Dermis microvascular lymphatic vessel endothelial cell (primary cell): ENCODE measurements around the gene SH3BP4. TPM values are rescaled to one million over a fixed set of nuclear protein-coding genes. Genes with fewer than 3 reads are reported as not detected.

Source experiments
- DNase-seq, 2 donors: peaks; one replicate each; pipeline versions ENCODE4 v3.0.0 to v3.0.0-alpha.2; 2010; ENCODE audit warnings: low read depth in 2 of 2
- total RNA-seq: library from RNA; depleted of rRNA; stranded (reverse); fragments of >200 nt; gene quantifications from 2 replicates; pipeline ENCODE4 v1.2.1, GENCODE V29; 2014

Gene SH3BP4
- total RNA-seq, 1 donor from 2014 or later, result 16.0 TPM

DNA sequence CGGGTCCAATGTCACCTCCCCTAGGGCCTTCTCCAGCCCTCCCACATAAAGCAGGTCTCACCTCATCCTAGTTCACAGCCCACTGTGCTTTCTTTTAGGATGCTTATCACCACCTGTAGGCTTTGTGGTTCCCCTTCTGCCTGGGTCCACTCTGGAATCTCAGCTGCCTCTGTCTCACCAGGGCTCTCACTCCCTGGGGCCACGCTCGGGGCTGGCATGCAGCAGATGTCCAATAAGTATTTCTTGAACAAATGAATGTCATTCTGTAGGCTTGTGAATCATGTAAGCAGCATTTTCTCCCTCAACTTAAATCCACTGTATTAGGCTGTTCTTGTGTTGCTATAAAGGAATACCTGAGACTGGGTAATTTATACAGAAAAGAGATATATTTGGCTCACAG, 4.3 kb upstream of the SH3BP4 start:
- no peak for DNase-seq

DNA sequence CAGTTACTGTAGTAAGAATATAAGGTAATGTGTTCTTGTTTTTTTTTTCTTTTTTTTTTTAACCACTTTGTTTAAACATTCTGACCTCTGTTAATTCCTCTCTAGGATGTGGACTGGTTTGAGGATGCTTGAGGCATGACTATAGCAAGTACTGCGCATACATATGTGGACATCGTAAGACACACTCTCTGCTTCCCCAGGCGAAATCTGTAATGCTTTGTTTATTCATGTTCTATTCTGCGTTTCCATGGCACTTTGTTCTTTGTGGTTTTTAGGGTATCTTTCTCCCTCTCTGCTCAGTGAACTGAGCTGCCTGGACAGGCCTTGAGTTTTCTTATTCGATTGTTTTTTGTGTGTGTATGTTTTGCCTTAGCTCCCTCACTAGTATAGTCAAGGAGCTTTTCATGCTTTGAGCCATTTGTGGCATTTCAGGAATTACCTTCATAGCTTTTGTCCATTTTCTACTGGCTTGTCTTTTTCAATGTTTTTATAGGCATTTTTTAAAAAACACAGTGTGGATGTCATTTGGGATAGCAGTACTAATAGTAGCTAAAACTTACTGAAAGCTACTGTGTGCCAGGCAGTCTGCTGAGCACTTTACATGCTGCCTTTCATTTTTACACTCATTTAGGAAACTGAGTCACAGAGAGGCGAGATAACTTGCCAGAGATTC, 1.9 kb upstream of the SH3BP4 start:
- no peak for DNase-seq

- no peak for DNase-seq
Observed at GRCh38 chr2:234950435-234950729, 1.4 kb upstream of the SH3BP4 start.

- peak in 1 of 2 donors; percentile 43 for DNase-seq
Observed at GRCh38 chr2:234950730-234951663, 820 bp upstream of the SH3BP4 start.

- DNase-seq, result peak in 1 of 2 donors; percentile 25
Observed at GRCh38 chr2:234952270-234953115, 676 bp downstream of the SH3BP4 start.

DNA sequence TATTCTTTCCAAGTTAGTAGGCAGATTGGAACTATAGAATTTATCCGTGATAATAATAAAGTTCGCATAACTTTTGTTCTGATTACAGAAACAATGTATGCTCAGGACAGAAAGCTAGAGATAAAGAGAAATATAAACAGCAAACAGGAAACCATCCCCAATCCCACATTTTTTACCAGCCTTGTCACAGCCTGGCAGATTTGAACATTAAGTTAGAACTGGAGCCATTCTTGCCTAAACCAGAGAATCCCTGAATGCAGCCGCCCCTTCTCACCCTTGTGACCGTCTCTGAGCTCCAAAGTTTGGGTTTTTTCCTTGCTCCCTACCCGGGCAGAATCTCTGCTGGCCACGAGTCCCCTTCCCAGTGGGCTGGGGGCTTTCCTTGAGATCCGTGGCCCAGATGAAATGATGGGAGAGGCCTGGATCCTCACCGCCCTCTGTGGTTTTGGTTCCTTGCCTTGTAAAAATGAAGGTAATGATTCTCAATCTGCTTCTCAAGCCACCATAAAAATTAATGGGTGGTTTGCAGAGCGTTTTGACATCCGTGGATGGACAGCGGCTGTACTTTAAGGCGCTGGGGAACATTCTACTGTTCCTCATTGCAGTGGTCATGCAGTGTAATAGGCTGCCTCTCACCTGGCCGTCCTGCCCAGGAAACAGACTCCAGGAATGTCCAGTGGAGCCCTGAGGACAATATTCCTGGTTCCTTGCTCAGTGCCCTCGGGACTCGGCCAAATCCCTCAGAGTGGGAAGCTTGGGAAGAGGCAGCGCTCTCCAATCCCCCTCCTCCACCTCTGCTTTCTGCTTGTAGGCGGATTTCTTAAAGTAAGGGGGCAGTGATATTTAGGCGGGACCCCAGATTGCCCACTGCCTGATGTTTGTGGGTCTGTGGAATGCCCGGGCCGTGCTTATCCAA, 1.6 kb downstream of the SH3BP4 start:
- DNase-seq, result peak in 1 of 2 donors; percentile 37

- no peak for DNase-seq
Observed at GRCh38 chr2:234954551-234954992, 2.8 kb downstream of the SH3BP4 start.

DNA sequence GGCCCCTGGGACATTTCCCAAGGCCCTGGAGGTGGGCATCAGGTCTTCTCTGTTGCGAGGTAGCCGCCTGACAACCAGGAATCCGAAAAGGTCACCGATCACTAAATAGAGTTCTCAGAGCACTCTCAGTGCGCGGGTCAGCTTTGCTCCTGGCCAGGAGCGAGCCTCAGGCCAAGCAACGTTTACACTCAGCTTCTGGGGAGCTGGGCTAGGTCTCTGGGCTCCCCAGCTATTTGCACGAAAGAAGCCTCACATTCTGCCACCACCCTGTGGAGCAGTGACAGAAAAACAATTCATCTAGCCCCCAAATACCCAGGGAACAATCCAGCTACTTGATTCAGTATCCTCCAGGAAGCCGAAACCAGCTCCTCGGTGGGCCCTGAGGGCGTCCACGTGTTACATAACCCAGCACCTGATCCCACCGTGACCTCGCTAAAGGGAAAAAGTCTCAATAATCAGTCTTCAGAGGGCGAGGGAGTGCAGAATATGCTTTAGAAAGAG, 3.3 kb downstream of the SH3BP4 start:
- DNase-seq, result no peak

- no peak for DNase-seq
Observed at GRCh38 chr2:234955971-234956509, 4.2 kb downstream of the SH3BP4 start.

DNA sequence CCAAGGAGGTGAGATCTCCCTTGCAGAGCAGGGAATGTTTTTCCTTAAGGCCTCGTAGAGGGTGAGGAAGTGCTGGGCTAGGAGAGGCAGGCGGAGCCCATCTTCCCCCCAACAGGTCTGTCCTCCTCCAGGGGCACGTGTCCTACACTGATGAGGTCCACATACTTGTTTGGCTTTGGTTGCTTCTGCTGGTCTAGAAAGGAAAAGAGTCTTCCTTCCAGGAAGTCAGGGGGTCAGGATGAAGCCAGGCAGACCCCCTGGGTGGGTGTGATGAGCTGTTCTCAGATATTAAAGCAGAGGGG, 6.0 kb downstream of the SH3BP4 start:
- no peak for DNase-seq

DNA sequence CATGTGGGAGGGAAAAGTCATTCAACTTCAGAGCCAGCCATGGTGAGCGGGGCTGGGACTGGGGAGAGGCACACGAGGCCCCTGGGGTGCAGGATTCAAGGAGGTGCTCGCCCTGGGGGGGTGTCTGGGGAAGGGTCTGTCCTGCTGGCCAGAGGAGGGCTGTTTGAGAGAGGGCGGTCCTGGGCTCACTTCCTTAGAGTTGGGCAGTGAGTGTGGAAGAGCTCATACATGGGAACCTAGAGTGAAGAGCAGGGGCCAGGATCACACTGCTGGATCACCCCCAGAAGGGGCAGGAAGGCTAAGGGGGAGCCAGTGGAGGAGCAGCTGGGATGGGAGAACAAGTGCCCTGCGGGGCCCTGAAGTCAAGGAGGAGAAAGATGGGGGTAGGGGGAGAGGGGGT, 6.5 kb downstream of the SH3BP4 start:
- DNase-seq, result no peak

DNA sequence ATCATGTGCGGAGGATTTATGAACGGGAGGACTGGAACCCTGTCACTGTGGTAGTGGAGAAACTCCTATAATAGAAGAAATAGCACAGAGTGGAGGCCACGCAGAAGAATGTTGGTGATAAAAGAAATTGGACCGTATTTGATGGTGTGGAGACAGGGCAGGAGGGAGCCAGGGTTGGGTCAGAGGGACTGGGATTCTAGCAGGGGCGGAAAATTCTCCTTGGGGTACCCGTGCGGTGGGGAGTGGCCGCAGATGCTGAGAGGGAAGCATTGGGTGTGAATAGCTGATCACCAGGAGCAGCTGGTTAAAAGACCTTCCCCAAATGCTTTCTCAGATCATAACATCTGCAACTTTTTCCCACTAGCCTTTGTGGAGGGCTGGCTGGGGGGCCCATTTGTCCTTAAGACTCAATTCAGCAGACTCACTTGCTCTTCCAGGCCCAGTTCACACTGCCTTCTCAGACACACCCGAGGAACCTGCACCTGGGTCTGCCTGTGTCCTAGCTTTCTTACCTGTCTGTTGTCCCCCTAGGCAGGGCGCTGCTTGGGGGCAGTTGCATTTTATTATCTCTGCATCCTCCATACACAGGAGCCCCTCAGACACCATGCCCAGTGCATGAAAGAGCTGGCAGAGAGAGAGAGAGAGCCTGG, 7.1 kb downstream of the SH3BP4 start:
- DNase-seq, result no peak

DNA sequence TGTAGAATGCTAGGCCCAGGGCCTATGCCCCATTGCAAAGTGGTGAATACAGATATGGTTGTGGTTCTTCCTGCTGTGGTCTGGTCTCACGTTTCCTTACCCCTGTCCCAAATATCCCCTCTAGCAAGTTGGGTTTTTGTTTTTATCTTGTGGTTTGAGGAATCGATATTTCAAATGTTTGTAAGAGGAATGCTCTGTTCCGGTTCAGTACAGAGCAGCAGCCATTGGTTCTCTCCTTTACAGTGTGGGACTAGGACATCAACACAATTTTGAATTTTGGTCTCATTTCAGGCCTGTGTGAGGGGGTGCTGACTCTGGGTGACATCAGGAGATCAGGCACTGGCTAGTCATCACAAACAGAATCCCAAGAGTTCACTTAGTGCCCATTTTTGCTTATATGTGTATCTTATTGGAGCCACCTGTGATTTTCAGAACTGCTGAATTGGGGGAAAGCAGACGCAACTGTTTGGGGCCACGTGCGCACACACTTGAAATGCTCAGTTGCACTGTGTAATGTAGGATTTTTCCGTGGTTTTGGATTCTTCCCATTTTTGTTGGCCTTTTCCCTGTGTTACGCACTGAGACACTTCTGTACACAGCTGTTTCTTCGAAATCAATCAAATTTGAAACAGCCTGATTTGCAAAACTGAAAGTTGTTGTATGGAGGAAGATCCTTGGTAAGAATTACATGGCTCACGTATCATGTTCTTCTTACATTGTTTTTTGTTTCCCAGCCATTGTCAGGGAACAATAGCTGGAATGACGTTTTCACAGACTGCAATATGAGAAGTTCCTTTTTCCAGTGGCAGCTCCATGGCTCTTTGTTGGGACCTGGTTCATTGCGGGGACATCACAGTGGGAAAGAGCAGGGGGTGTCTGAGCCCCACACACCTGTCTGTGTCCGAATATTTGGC, 8.6 kb downstream of the SH3BP4 start:
- DNase-seq, result peak; percentile 82 to 91

DNA sequence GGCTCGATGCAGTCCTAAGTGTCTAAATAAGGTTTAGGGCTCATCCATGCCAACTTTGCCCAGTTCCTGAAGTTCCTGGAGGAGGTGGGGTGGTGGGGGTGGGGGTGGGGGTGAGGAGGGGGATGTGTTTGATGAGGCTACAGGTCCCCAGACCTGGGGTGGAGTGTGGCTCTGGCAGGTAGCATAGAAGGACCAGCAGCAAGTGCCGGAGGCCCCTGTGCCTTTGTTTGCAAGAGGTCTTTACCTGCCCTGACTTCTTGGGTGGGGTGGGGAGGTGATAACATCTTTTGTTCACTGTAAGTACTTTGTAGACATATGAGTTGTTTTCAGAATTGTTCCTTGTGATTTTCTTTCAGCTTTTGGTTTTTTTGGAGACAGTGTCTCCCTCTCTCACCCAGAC, 10.0 kb downstream of the SH3BP4 start:
- no peak for DNase-seq

DNA sequence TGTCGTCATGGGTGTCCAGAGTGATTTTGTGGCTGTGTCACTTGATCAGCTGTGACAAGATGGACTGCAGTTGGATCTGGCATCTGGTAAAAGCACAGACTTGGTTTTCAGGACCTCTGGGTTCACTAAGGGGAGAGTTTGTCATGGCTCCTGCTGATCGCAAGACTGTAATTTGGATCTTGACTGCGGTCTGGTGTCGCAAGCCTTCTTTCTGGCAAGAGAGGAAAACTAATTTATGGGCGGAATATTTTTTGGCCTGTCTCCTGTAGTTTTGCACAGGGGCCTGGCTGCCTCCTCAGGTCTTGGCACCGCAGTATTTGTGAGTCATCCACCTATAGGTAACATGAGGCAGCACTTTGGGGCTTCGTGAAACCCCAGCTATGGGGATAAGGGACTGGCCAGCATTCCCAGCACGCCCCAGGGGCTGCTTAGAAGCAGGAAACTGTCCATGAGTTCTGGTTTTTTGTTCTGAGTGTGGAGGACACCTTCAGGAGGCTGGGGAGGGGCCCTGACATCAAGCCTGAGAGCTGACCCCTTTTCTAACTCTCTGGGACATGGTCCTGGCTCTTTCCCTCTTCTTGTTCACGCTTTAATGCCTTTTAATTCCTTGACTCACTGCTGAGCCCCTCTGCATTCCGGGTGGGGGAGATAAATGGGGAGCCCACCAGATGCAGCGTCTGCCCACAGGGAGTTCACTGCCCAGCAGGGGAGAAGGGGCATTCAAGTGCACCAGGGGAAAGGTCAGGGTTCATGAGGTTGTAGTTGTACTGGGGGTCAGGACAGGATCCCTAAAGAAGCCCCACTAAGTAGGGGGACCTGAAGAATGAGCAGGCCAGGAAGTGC, 12.2 kb downstream of the SH3BP4 start:
- no peak for DNase-seq

- no peak for DNase-seq
Observed at GRCh38 chr2:234964631-234965461, 13.0 kb downstream of the SH3BP4 start.

- no peak for DNase-seq
Observed at GRCh38 chr2:234966340-234966739, 14.5 kb downstream of the SH3BP4 start.
